TTC549 (cell line): ENCODE measurements around the gene KRTAP16-1.
"Not testable (repeated sequence)": the region's sequence is repeated elsewhere in the genome, so short reads cannot be mapped to it uniquely, and the experiment has no call there.

Experiments used
- FAIRE-seq: peaks from 2 replicates; lab custom pipeline; 2012; peaks lifted over from hg19 to GRCh38; lab: Jason Lieb, UNC

Gene KRTAP16-1

GRCh38 chr17:41308918-41309359 is at the start of gene KRTAP16-1:
Gene KRTAP16-1, minus strand, starts transcription at chr17:41309309. Its CDS starts 56 bp downstream, at chr17:41309253.
- no peak for FAIRE-seq

GRCh38 chr17:41354536-41354935 is 45.4 kb upstream of the KRTAP16-1 start:
- FAIRE-seq, result no peak

GRCh38 chr17:41352597-41353366 is 43.7 kb upstream of the KRTAP16-1 start:
- no peak for FAIRE-seq

- no peak for FAIRE-seq
These were observed 42.1 kb upstream of the KRTAP16-1 start for GRCh38 chr17:41351177-41351576.

GRCh38 chr17:41350381-41350878 is 41.3 kb upstream of the KRTAP16-1 start, which contains the start of gene KRT33A:
Gene KRT33A, minus strand, starts transcription at chr17:41350828. Its CDS starts 61 bp downstream, at chr17:41350767.
- not testable (repeated sequence) for FAIRE-seq

GRCh38 chr17:41347869-41348760 is 39.0 kb upstream of the KRTAP16-1 start:
- no peak for FAIRE-seq

- FAIRE-seq, result not testable (repeated sequence)
These were observed 37.3 kb upstream of the KRTAP16-1 start for GRCh38 chr17:41346421-41346820.

GRCh38 chr17:41345992-41346391 is 36.9 kb upstream of the KRTAP16-1 start:
- FAIRE-seq, result no peak

- FAIRE-seq, result no peak
These were observed 33.9 kb upstream of the KRTAP16-1 start for GRCh38 chr17:41343029-41343428.

GRCh38 chr17:41340934-41341861 is 32.1 kb upstream of the KRTAP16-1 start:
- FAIRE-seq, result no peak

- FAIRE-seq, result no peak
These were observed 31.4 kb upstream of the KRTAP16-1 start for GRCh38 chr17:41340494-41340893.

GRCh38 chr17:41339571-41340172 is 30.6 kb upstream of the KRTAP16-1 start:
- no peak for FAIRE-seq

GRCh38 chr17:41338961-41339485 is 29.9 kb upstream of the KRTAP16-1 start:
- no peak for FAIRE-seq

GRCh38 chr17:41335747-41336146 is 26.6 kb upstream of the KRTAP16-1 start:
- no peak for FAIRE-seq

GRCh38 chr17:41334385-41335305 is 25.5 kb upstream of the KRTAP16-1 start:
- no peak for FAIRE-seq

GRCh38 chr17:41333836-41334235 is 24.7 kb upstream of the KRTAP16-1 start:
- FAIRE-seq, result no peak

- FAIRE-seq, result no peak
These were observed 24.0 kb upstream of the KRTAP16-1 start for GRCh38 chr17:41333098-41333497.

GRCh38 chr17:41332239-41332638 is 23.1 kb upstream of the KRTAP16-1 start:
- no peak for FAIRE-seq

GRCh38 chr17:41331606-41332005 is 22.5 kb upstream of the KRTAP16-1 start:
- FAIRE-seq, result no peak
